ENCODE data around the gene AGAP1.

- no peak for TF ChIP-seq CTCF (IDR thresholded peaks at IDR 0.05)
- TF ChIP-seq POLR2A (IDR thresholded peaks at IDR 0.05): no peak
These were observed 595.6 kb downstream of the AGAP1 start for GRCh38 chr2:236089271-236090026.

Measured in heart left ventricle (tissue), 13 donors.